Osteoblast (primary cell): ENCODE results near the gene GIMAP2. TPM values are rescaled to one million over a fixed set of nuclear protein-coding genes. Genes with fewer than 3 reads are reported as not detected.

Experiments used
- DNase-seq: peaks from one replicate; pipeline ENCODE4 v3.0.0; 2011; ENCODE audit warnings: low spot score, mixed read lengths; ENCODE audit not compliant: insufficient read length; ENCODE audit errors: missing footprints
- H2AFZ ChIP-seq: 2 replicates; pipeline ENCODE4 v1.6.0; 2011; ENCODE audit warnings: mild to moderate bottlenecking, low read length
- H3K27ac ChIP-seq: 2 replicates; pipeline ENCODE4 v1.5.1; 2011; ENCODE audit warnings: mild to moderate bottlenecking, low read depth, low read length, moderate library complexity
- H3K27me3 ChIP-seq: 2 replicates; pipeline ENCODE4 v1.6.0; 2012; ENCODE audit warnings: mild to moderate bottlenecking, control low read depth, inconsistent platforms, low read length, moderate library complexity; ENCODE audit not compliant: insufficient read depth
- H3K36me3 ChIP-seq: 2 replicates; pipeline ENCODE4 v1.5.1; 2011; ENCODE audit warnings: mild to moderate bottlenecking, low read length, control low read depth, moderate library complexity; ENCODE audit not compliant: insufficient read depth
- H3K4me1 ChIP-seq: 2 replicates; pipeline ENCODE4 v1.5.1; 2011; ENCODE audit warnings: mild to moderate bottlenecking, low read length, control low read depth, moderate library complexity; ENCODE audit not compliant: insufficient read depth
- H3K4me2 ChIP-seq: 2 replicates; pipeline ENCODE4 v1.6.0; 2011; ENCODE audit warnings: mild to moderate bottlenecking, low read length; ENCODE audit not compliant: insufficient read depth
- H3K4me3 ChIP-seq: fragments of 200-600 bp; sonication (generic); 3 replicates; pipeline ENCODE4 v1.5.1; 2012; ENCODE audit warnings: mild to moderate bottlenecking, low read length, inconsistent platforms; ENCODE audit not compliant: insufficient read depth
- H3K79me2 ChIP-seq: 2 replicates; pipeline ENCODE4 v1.6.0; 2012; ENCODE audit warnings: mild to moderate bottlenecking, low read length, control low read depth, inconsistent platforms; ENCODE audit not compliant: insufficient read depth
- H3K9me3 ChIP-seq: 2 replicates; pipeline ENCODE4 v1.5.1; 2011; ENCODE audit warnings: low read depth, low read length, control low read depth
- H4K20me1 ChIP-seq: 2 replicates; pipeline ENCODE4 v1.6.0; 2012; ENCODE audit warnings: mild to moderate bottlenecking, low read length, control low read depth; ENCODE audit not compliant: insufficient read depth
- total RNA-seq: library from RNA; depleted of rRNA; stranded (reverse); fragments of >200 nt; gene quantifications from 2 replicates; pipeline ENCODE4 v1.2.3, GENCODE V29; 2012
- TF ChIP-seq, protein P1 (sequence below): IDR thresholded peaks from 2 replicates; pipeline ENCODE4 v1.5.1; 2011; ENCODE audit warnings: mild to moderate bottlenecking, low read depth, low read length, moderate library complexity; ENCODE audit errors: extremely low read depth

The GIMAP2 gene
- total RNA-seq, 1 donor: 9.4 TPM

DNA sequence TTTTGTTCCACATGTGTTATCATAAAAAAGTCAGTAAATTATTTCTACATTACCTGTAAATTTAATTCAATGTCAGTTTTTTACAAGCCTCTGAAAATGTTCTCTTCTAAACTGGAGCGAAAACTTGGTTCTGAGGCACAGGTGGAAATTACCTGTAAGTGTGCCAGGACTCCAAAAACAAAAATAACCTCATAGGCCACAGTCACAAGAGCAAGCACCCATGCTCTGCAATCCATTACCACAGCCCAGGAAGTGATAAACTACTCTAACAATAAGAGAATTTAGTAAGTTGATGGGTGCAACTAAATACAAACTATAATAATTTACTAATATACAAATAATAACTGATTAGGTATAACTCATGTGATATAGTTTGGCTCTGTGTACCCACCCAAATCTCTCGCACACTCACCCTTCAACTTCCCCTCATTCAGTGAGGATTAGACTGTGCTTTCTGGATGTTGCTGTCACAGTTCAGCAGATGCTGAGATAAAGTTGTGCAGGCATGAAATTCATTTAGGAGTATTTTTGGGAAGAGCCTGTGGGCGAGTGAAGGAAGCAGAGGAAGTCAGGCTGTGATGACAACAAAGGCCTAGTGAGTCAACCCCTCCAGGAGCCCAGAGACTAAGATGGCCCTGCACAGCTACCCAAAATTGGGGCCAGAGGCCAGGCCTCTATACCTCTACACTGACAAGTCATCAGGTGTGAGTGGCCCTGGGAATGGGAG, 37.0 kb upstream of the GIMAP2 start:
- TF ChIP-seq, protein P1, sequence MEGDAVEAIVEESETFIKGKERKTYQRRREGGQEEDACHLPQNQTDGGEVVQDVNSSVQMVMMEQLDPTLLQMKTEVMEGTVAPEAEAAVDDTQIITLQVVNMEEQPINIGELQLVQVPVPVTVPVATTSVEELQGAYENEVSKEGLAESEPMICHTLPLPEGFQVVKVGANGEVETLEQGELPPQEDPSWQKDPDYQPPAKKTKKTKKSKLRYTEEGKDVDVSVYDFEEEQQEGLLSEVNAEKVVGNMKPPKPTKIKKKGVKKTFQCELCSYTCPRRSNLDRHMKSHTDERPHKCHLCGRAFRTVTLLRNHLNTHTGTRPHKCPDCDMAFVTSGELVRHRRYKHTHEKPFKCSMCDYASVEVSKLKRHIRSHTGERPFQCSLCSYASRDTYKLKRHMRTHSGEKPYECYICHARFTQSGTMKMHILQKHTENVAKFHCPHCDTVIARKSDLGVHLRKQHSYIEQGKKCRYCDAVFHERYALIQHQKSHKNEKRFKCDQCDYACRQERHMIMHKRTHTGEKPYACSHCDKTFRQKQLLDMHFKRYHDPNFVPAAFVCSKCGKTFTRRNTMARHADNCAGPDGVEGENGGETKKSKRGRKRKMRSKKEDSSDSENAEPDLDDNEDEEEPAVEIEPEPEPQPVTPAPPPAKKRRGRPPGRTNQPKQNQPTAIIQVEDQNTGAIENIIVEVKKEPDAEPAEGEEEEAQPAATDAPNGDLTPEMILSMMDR: no peak
- Histone ChIP-seq H4K20me1 (no peaks in the 10 kb centered on the region), H3K4me2 (no peak overlapping the region), H3K4me3 (no peak overlapping the region), H3K9me3 (no peaks in the 10 kb centered on the region), H2AFZ (no peak overlapping the region), H3K27ac (no peak overlapping the region), H3K79me2 (no peaks in the 10 kb centered on the region), H3K4me1 (no peaks in the 10 kb centered on the region), H3K27me3 (no peaks in the 10 kb centered on the region), H3K36me3 (no peaks in the 10 kb centered on the region)
- DNase-seq: no peak

DNA sequence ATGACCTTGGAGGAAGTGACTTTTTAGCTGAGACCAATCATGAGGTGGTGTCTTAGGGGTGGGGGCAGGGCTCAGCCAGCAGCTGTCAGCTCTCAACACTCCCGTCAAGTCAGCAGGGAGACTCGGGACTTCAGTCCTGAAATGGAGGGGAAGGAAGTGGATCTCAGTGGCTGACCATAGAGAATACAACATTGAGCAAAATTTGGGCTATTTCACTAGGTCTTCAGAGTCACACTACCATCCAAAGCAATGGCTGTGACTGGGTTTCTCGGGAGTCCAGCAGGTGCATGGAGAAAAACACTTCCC, 36.5 kb upstream of the GIMAP2 start:
- H3K36me3 ChIP-seq: no peaks in the 10 kb centered on the region
- H3K9me3 ChIP-seq: no peaks in the 10 kb centered on the region
- H3K4me1 ChIP-seq: no peaks in the 10 kb centered on the region
- H3K4me3 ChIP-seq: no peak overlapping the region
- no peak overlapping the region for H3K27ac ChIP-seq
- TF ChIP-seq, protein P1: no peak
- H4K20me1 ChIP-seq: no peaks in the 10 kb centered on the region
- H3K4me2 ChIP-seq: no peak overlapping the region
- H2AFZ ChIP-seq: no peak overlapping the region
- H3K27me3 ChIP-seq: no peaks in the 10 kb centered on the region
- no peaks in the 10 kb centered on the region for H3K79me2 ChIP-seq
- DNase-seq: no peak

DNA sequence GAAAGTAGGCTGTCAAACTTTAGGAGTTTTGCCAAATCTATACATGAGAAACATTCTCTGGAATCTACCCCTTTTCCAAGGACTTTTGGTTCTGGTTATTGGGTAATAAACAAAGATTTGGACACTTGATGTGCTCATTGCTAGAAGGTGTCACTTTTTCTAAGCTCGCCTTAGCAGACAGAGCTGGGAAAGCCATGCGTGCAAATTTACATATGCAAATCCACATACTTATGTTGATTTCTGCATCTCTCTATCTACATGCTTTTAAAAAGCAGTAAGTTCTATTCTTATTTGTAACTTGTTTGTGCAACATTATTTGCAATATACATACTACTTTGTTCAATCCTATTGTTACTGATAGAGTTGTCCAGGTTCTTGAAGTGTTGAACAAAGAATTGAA, 30.8 kb upstream of the GIMAP2 start:
- no peak overlapping the region for H2AFZ ChIP-seq
- H3K4me2 ChIP-seq: no peak overlapping the region
- H3K4me3 ChIP-seq: no peak overlapping the region
- no peaks in the 10 kb centered on the region for H3K36me3 ChIP-seq
- no peak overlapping the region for H3K27ac ChIP-seq
- no peaks in the 10 kb centered on the region for H3K79me2 ChIP-seq
- H3K4me1 ChIP-seq: no peaks in the 10 kb centered on the region
- TF ChIP-seq, protein P1: no peak
- H3K9me3 ChIP-seq: no peaks in the 10 kb centered on the region
- no peaks in the 10 kb centered on the region for H3K27me3 ChIP-seq
- H4K20me1 ChIP-seq: no peaks in the 10 kb centered on the region
- DNase-seq: no peak

DNA sequence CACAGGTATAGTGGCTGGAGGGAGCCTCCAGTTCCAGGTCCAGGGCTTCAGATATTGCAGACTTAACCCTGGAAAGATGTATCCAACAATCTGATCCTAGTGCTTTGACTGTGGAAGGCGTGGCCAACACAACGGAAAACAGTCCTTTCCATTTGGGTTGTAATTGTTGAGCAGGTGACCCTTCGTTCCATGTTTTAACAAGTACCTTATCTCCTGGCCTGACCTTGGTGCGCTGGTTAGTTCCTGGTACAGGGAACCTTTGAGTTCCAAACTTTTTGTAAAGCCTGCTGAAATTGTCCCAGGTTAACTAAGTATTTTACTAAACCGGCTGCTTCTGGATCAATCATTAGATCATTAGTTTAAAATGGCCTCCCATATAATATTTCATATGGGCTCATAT, 29.5 kb upstream of the GIMAP2 start:
- Histone ChIP-seq H4K20me1 (no peaks in the 10 kb centered on the region), H3K9me3 (no peaks in the 10 kb centered on the region), H3K79me2 (no peaks in the 10 kb centered on the region), H3K4me2 (no peak overlapping the region), H3K27ac (no peak overlapping the region), H2AFZ (no peak overlapping the region), H3K4me1 (no peaks in the 10 kb centered on the region), H3K4me3 (no peak overlapping the region), H3K36me3 (no peaks in the 10 kb centered on the region), H3K27me3 (no peaks in the 10 kb centered on the region)
- DNase-seq: no peak
- TF ChIP-seq, protein P1: no peak
